Activated CD4-positive, alpha-beta T cell treated with anti-CD3 and anti-CD28 coated beads for 4 hours (primary cell): Measurements from ENCODE around the gene PAX3.

Experiments
- DNase-seq, 2 donors: peaks; one replicate each; pipeline ENCODE4 v3.0.0-alpha.2; 2020

Gene PAX3

GRCh38 chr2:222298311-222299150, at the start of gene PAX3:
TSS of gene PAX3 (minus strand) at chr2:222298998. CDS start at chr2:222298615, 383 bp downstream.
- DNase-seq = no peak

GRCh38 chr2:222341331-222341730, 42.5 kb upstream of the PAX3 start:
- no peak for DNase-seq

GRCh38 chr2:222338374-222338773, 39.6 kb upstream of the PAX3 start:
- DNase-seq = no peak

GRCh38 chr2:222336931-222337330, 38.1 kb upstream of the PAX3 start:
- DNase-seq = no peak

GRCh38 chr2:222336442-222336841, 37.6 kb upstream of the PAX3 start:
- no peak for DNase-seq

GRCh38 chr2:222334914-222335313, 36.1 kb upstream of the PAX3 start:
- DNase-seq = no peak

- no peak for DNase-seq
Measured at GRCh38 chr2:222333397-222333796, 34.6 kb upstream of the PAX3 start.

GRCh38 chr2:222332116-222332515, 33.3 kb upstream of the PAX3 start:
- DNase-seq = no peak

- no peak for DNase-seq
Measured at GRCh38 chr2:222330910-222331309, 32.1 kb upstream of the PAX3 start.

GRCh38 chr2:222322236-222322635, 23.4 kb upstream of the PAX3 start:
- no peak for DNase-seq

GRCh38 chr2:222320436-222321395, 21.9 kb upstream of the PAX3 start:
- DNase-seq = no peak

GRCh38 chr2:222319586-222320435, 21.0 kb upstream of the PAX3 start:
- DNase-seq = peak in 1 of 2 donors; percentile 21

- DNase-seq = no peak
Measured at GRCh38 chr2:222318712-222319585, 20.2 kb upstream of the PAX3 start.

GRCh38 chr2:222318026-222318711, 19.4 kb upstream of the PAX3 start:
- DNase-seq = no peak

GRCh38 chr2:222315443-222316121, 16.8 kb upstream of the PAX3 start:
- DNase-seq = no peak

- DNase-seq = no peak
Measured at GRCh38 chr2:222313816-222314215, 15.0 kb upstream of the PAX3 start.

GRCh38 chr2:222311978-222312738, 13.4 kb upstream of the PAX3 start:
- DNase-seq = no peak

- no peak for DNase-seq
Measured at GRCh38 chr2:222311319-222311977, 12.7 kb upstream of the PAX3 start.

GRCh38 chr2:222310747-222311318, 12.0 kb upstream of the PAX3 start:
- DNase-seq = no peak
